ENCODE results near the gene SCGB3A1. TPM values are rescaled to one million over a fixed set of nuclear protein-coding genes. Genes with fewer than 3 reads are reported as not detected.

The SCGB3A1 gene
- total and polyA plus RNA-seq, 9 of the 15 experiments (the other 6 are each of a cell fraction or from before 2014, with no cell fraction given) = 0.33 TPM; not detected in 8

- no peak for TF ChIP-seq CBX3 (IDR thresholded peaks at IDR 0.05; ENCODE audit: borderline replicate concordance in 1 of 2, low read length in 2 of 2)
- no peak for TF ChIP-seq USF1 (CRISPR knock-in tag; IDR thresholded peaks at IDR 0.05)
- TF ChIP-seq ZNF197 (CRISPR knock-in tag; IDR thresholded peaks at IDR 0.05; ENCODE audit: low read depth) = no peak
- TF ChIP-seq ZSCAN32 (CRISPR knock-in tag; IDR thresholded peaks at IDR 0.05) = no peak
These were observed 38.6 kb upstream of the SCGB3A1 start (continued) for GRCh38 chr5:180629831-180630382.

GRCh38 chr5:180628827-180629750, 37.8 kb upstream of the SCGB3A1 start:
- 3% methylated on average over 37 of the region's 44 CpGs for WGBS (ENCODE audit: insufficient coverage, low coverage, missing lambda C conversion rate)
- no peaks in the 10 kb centered on the region for H3K36me3 ChIP-seq (ENCODE audit: control insufficient read depth, insufficient read depth, low read length)
- POLR2A ChIA-PET = interaction anchor here (0.7 kb wide), 1 partner anchor 90 kb away, joined by 3 read pairs; no protein-coding TSS in a partner anchor
- no peak for TF ChIP-seq MTA3 (IDR thresholded peaks at IDR 0.05; ENCODE audit: borderline replicate concordance)
- no peak for TF ChIP-seq THRAP3 (IDR thresholded peaks at IDR 0.05; ENCODE audit: borderline replicate concordance)
- peak; percentile 62 for TF ChIP-seq PRDM10 (IDR thresholded peaks at IDR 0.05; ENCODE audit: partially characterized antibody)

More at GRCh38 chr5:180628827-180629750, 37.8 kb upstream of the SCGB3A1 start:
- Histone ChIP-seq H3K27me3 (ENCODE audit: control insufficient read depth in 2 of 2, insufficient read depth in 2 of 2, low read length in 2 of 2) (peaks cover 17 to 79% of the 10 kb centered on the region in 2 experiments; a peak in 4 of 5 replicates), H3K9me3 (replicated peaks; ENCODE audit: control insufficient read depth, insufficient read depth, low read depth, low read length) (no peaks in the 10 kb centered on the region), H3K9me1 (ENCODE audit: control insufficient read depth, insufficient read depth, low read length) (no peaks in the 10 kb centered on the region), H4K20me1 (replicated peaks; ENCODE audit: control insufficient read depth, insufficient read depth, low read length) (peaks cover 6% of the 10 kb centered on the region), H3K4me2 (ENCODE audit: insufficient read depth, low read length) (no peak overlapping the region), H3K27ac (ENCODE audit: extremely low read depth, low read depth, low read length) (no peak overlapping the region), H3K9ac (ENCODE audit: insufficient read depth in 1 of 2, low read depth in 2 of 2, low read length in 2 of 2) (peak overlapping the region in 1 of 2 experiments; percentile 68; a peak in 2 of 4 replicates), H3K4me1 (replicated peaks in 1 of 2; ENCODE audit: control insufficient read depth in 2 of 2, insufficient read depth in 2 of 2, low read length in 2 of 2) (peaks cover 0 to 59% of the 10 kb centered on the region in 2 experiments; a peak in 2 of 5 replicates), H3K79me2 (ENCODE audit: control insufficient read depth, insufficient read depth, low read length) (no peaks in the 10 kb centered on the region), H3K4me3 (no peak overlapping the region), H2AFZ (ENCODE audit: low read depth, low read length) (no peak overlapping the region)
- no TSS peak for BruUV-seq (replicated peaks)
- in situ Hi-C loops (cut with MboI) = no loop called here
- ATAC-seq (no peak), FAIRE-seq (no peak), DNase-seq (ENCODE audit: extremely low read depth in 1 of 4, low spot score in 3 of 4) (no peak)
- intact Hi-C loops (cut with micrococcal nuclease) = no loop called here
- CTCF ChIA-PET (ENCODE audit: low intra/inter-chr PET ratio) = no interaction called here
